RPMI8226 (cell line): Measurements from ENCODE around the gene NUDT22.
A peak's percentile ranks its signal among the peaks of the same experiment; 100 is the strongest.

Experiments
- DNase-seq: peaks from one replicate; pipeline ENCODE4 v3.0.0-alpha.2; 2015

Gene NUDT22

GRCh38 chr11:64258946-64259532 lies 33.0 kb downstream of the NUDT22 start:
- DNase-seq, result no peak

GRCh38 chr11:64259533-64260067 lies 33.5 kb downstream of the NUDT22 start:
- no peak for DNase-seq

GRCh38 chr11:64260147-64260708 lies 34.2 kb downstream of the NUDT22 start:
- DNase-seq, result no peak

- DNase-seq, result no peak
Measured at GRCh38 chr11:64261556-64262080, 35.5 kb downstream of the NUDT22 start.

GRCh38 chr11:64262271-64263002 lies 36.4 kb downstream of the NUDT22 start:
- DNase-seq, result no peak

GRCh38 chr11:64263021-64263946 lies 37.2 kb downstream of the NUDT22 start:
- no peak for DNase-seq

- no peak for DNase-seq
Measured at GRCh38 chr11:64263947-64264317, 37.9 kb downstream of the NUDT22 start.

GRCh38 chr11:64264371-64264852 lies 38.3 kb downstream of the NUDT22 start:
- no peak for DNase-seq

GRCh38 chr11:64265176-64266160 lies 39.4 kb downstream of the NUDT22 start:
- DNase-seq, result no peak

- DNase-seq, result no peak
Measured at GRCh38 chr11:64266339-64266738, 40.3 kb downstream of the NUDT22 start.

GRCh38 chr11:64267207-64267945 lies 41.3 kb downstream of the NUDT22 start:
- DNase-seq, result no peak

- DNase-seq, result no peak
Measured at GRCh38 chr11:64268025-64268892, 42.2 kb downstream of the NUDT22 start.

- DNase-seq, result peak; percentile 65
Measured at GRCh38 chr11:64268893-64269539, 42.9 kb downstream of the NUDT22 start.

GRCh38 chr11:64269540-64270220 lies 43.6 kb downstream of the NUDT22 start:
- peak; percentile 100 for DNase-seq

GRCh38 chr11:64275031-64275800 lies 49.1 kb downstream of the NUDT22 start:
- no peak for DNase-seq

- DNase-seq, result no peak
Measured at GRCh38 chr11:64275841-64276240, 49.8 kb downstream of the NUDT22 start.

GRCh38 chr11:64276653-64277431 lies 50.8 kb downstream of the NUDT22 start:
- no peak for DNase-seq
